ENCODE data around the gene SCLT1.
"Not testable (repeated sequence)": the region's sequence is repeated elsewhere in the genome, so short reads cannot be mapped to it uniquely, and the experiment has no call there.

Gene SCLT1

DNA sequence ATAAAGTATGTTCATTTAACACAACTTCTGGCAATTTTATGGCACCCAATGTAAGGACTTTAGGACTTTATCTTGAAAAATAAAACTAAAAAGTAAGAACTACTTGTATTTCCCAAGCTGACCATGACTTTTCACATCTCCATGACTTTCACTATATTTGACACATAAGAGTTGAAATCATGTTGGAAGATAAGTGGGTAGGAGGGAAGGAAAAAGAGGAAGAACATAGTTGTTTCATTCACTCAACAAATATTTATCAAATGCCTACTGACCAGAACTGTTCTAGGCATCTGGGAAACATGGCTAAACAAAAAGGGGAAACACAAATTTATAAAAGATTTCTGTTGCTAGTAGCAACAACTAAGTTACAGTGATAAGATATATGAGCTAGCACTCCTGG, 16.0 kb downstream of the SCLT1 start:
- DNase-seq (ENCODE audit: low read depth, low spot score), result no peak

DNA sequence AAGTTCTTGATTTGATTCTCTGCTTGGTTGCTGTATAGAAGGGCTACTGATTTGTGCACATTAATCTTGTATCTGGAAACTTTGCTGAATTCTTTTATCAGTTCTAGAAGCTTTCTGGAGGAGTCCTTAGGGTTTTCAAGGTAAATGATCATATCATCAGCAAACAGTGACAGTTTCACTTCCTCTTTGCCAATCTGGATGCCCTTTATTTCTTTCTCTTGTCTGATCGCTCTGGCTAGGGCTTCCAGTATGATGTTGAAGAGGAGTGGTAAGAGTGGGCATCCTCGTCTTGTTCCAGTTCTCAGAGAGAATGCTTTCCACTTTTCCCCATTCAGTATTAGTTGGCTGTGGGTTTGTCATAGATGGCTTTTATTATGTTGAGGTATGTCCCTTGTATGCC, 23.8 kb downstream of the SCLT1 start:
- not testable (repeated sequence) for DNase-seq (ENCODE audit: low read depth, low spot score)

DNA sequence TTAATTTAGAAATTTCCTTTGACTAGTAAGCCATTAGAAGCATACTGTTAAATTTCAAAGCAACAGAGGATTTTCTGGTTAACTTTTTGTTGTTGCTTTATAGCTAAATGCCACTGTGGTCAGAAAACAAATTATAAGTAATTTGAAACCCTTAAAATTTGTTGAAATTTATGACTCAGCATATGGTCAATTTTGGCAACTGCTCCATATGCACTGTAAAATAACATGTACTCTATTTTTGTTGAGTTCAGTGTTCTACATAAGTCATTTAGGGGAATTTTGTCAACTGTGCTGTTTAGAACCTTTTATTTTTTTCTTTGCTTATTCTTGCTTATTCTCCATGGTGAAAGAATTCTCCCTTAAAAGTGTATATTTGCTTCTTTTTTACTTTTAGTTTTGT, 28.6 kb downstream of the SCLT1 start:
- no peak for DNase-seq (ENCODE audit: low read depth, low spot score)

- no peak for DNase-seq (ENCODE audit: low read depth, low spot score)
Measured at GRCh38 chr4:129063640-129064039, 29.7 kb downstream of the SCLT1 start.

- DNase-seq (ENCODE audit: low read depth, low spot score), result no peak
Measured at GRCh38 chr4:129062580-129062979, 30.8 kb downstream of the SCLT1 start.

DNA sequence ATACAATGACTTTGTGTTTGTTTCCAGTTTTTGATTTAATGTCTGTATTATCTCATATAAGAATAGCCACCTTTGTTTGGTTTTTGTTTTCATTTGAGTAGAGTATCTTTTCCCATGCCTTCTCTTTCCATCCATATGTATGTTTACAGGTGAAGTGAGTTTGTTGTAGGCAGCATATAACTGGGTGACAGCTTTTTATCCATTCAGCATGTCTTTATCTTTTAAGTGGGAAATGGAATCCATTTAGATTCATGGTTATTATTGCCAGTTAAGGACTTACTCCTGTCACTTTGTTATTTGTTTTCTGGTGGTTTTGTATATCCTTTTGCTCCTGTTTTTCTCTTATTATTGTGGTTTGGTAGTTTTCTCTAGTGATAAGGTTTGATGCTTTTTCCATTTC, 34.3 kb downstream of the SCLT1 start:
- DNase-seq (ENCODE audit: low read depth, low spot score), result no peak

DNA sequence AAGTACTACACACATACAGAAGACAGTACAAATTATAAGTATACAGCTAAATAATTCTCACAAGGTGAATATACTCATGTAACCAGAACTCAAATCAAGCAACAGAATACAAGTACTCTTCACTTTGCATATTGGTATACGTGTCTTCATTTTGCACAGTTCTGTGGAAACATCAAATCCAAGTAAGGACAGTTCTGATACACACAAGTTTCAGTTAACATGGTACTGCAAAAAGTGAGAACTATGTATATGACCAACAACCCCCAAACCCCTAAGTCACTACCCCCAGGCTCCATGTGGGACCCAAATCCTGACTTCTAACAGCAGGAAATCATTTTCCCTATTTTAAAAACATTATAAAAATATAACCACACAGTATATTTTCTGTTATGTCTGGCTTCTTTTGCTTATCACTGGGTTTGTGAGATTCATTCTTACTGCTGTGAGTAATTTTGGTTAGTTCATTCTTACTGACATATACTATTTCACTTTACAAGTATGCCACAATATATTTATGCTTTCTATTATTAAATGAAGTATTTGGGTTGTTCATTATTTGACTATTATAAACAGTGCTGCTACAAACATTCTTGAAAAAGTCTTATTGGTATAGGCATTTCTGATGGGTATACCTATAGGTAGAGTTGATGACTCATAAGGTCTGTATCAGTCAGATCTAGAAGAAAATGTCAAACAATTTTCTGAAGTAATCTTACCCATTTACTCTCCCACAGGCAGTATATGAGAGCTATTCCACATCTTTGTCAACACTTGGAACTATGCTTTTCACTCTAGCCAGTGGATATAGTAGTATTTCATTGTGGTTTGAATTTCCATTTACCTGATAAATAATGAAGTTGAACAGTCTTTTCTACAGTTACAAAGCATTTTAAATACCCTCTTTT, 47.0 kb downstream of the SCLT1 start:
- DNase-seq (ENCODE audit: low read depth, low spot score), result no peak

DNA sequence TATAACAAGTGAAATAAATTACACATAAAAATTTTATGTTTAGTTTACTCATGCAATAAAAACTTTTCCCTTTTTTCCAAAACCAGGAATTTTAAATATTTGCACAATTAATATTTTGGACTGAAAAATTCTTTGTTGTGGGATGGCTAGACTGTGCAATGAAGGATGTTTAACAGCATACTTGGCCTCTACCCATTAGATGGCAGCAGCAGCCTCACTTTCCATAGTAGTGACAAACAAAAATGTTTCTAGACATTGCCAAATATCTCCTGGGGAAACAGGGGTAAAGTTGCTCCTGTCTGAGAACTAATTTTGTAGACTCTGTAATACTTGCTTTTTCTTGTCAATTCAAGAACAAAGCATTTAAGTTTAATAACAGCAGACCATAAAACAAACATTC, 49.8 kb downstream of the SCLT1 start:
- no peak for DNase-seq (ENCODE audit: low read depth, low spot score)

- no peak for DNase-seq (ENCODE audit: low read depth, low spot score)
Measured at GRCh38 chr4:129040471-129040870, 52.9 kb downstream of the SCLT1 start.

DNA sequence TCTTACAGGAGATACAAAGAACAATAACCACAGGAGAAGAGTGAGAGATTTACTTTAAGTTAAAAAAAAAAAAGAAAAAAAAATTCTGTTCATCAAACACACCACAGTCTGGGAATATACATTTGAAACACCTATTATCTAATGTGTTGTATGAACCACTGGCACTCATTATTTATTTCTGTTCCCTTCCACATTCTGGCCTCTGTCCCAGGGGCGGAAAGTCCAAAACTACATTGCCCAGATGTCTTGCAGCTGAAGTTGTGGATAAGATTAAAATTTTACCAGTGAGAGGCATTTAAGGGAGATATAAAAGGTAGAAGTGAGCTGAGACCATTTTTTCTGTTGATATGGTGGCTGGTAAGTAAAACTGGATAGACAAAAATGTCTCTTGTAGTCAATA, 56.2 kb downstream of the SCLT1 start:
- no peak for DNase-seq (ENCODE audit: low read depth, low spot score)

- no peak for DNase-seq (ENCODE audit: low read depth, low spot score)
Measured at GRCh38 chr4:129014566-129015509, 78.5 kb downstream of the SCLT1 start.

DNA sequence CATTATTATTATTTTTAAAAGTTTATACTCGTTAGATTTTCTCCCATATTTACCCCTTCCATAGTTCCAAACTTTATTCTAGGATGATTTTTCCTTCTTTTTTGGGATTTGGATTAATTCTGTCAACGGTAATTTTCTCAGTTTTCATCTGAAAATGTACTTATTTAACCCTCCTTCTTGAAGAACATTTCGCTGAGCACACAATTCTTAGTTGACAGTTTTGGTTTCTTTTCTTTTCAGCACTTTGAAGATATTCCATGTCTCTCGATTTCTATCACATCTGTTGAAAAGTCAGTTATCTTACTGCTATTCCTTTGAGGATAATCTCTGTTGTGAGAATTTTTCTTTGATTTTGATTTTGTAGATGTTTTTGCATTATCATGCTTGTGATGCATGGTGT, 85.2 kb downstream of the SCLT1 start:
- DNase-seq (ENCODE audit: low read depth, low spot score), result no peak

- DNase-seq (ENCODE audit: low read depth, low spot score), result no peak
Measured at GRCh38 chr4:128986908-128987307, 106.4 kb downstream of the SCLT1 start.

GRCh38 chr4:128986019-128986418, 107.3 kb downstream of the SCLT1 start:
- DNase-seq (ENCODE audit: low read depth, low spot score), result no peak

GRCh38 chr4:128983771-128984485, 109.4 kb downstream of the SCLT1 start:
- DNase-seq (ENCODE audit: low read depth, low spot score), result no peak

DNA sequence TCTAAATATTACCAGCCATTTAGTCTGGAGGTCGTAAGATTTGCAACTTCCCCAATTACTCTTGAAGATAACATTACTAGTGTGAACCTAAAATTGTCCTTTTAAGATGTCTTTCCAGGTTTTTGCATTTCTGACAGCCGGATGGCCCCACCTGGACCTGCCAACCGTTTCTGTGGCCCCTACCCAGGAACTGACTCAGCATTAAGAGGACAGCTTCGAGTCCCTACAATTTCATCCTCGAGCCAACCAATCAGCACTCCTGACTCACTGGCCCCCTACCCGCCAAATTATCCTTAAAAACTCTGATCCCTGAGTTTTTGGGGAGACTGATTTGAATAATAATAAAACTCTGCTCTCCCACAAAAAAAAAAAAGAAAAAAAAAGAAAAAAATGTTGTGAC, 112.0 kb downstream of the SCLT1 start:
- DNase-seq (ENCODE audit: low read depth, low spot score), result no peak

DNA sequence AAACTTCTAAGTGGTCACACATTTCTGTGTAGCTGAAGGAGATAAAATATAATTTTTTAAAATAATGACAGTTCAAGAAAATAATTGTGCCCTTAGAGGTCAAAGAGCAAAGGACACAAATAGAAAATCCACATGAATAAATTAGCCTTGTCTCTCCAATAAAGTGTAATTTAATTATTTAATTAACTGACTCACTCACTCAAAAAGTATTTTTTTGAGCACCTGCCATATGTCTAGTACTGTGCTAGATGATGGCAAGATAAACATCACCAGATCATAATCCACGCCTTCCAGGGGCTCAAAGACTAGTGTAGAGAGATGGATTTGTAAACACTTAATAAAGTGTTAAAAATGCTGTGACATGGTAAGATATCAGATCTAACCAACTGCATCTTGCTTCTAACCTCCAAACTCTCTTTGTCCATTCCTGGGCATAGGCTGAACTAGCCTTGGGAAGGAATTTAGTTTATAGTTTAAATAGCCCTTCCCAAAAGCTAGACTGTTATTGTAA, 112.5 kb downstream of the SCLT1 start:
- DNase-seq (ENCODE audit: low read depth, low spot score), result no peak

DNA sequence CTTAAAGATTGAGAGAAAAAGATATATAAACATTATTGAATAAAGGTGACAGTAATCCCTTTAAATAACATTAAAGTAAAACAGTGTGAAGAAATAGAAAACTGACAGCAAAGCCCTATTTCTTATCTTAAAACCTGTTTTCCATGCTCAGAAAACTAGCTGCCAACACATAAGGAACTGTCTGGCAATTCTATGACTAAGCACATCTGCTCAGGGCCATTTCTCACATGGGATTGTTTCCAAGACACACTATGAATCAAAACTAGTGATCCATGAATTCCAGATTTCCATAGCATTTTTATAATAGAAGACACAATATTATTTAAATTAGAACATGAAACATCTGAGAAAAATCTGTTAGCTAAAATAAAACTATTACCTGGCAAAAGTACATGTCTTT, 113.4 kb downstream of the SCLT1 start:
- no peak for DNase-seq (ENCODE audit: low read depth, low spot score)

DNA sequence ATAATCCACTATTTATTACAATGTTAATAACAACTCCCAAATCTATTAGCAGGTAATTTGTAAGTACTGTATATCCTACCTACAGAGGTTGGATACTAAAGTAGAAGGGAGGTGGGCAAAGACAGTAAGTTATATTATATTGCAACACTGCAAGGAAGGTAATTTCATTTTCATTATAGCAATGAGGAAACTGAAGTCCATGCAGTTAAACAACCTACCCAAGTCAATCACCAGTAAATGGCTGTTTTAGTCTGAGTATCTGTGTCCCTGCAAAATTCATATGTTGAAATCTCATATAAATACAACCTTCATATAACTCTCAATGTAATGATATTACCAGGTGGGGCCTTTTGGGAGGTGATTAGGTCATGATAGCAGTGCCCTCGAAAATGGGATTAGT, 114.4 kb downstream of the SCLT1 start:
- no peak for DNase-seq (ENCODE audit: low read depth, low spot score)

DNA sequence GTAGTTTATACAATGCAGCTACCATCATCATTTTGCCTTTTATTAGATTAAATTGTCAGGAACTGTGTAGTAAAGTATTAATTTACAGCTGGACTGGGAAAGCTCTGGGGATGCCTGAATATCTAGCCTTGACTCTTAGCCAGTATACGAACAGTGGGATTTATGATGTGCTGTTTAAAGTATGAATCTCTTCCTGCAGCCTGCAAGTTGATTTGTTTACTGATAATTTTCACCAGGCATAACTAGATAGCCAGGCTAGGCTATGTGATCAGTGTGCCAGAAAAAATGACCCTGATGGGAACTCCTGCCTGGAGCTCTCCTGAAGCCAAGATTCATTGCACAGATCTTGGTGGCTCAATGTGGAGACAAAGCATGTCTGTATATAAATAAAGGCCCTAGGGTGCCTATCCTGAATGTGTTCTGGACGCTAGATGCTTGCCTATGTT, 119.2 kb downstream of the SCLT1 start:
- DNase-seq (ENCODE audit: low read depth, low spot score), result no peak

- DNase-seq (ENCODE audit: low read depth, low spot score), result no peak
Measured at GRCh38 chr4:128973384-128973783, 120.0 kb downstream of the SCLT1 start.

DNA sequence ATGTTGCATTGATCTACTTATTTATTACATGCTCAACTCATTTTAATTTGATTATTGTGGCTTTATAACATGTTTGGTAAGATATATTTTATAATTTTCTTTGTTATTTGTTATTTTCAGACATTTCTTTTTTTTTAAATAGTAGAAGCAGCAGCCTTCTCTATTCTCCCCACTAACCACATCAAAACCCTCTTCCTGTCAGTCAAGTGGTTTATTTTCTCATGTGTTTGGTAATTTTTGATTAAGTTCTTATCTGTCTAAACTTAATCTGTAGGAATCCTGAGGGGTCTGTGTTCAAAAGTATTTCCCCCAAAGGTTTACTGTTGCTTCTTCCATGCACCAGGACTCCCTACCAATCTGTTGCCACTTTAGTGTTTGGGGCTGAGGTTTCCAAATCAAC, 131.9 kb downstream of the SCLT1 start:
- no peak for DNase-seq (ENCODE audit: low read depth, low spot score)
